ENCODE data around the gene NAV3.
"Not testable (repeated sequence)": the region's sequence is repeated elsewhere in the genome, so short reads cannot be mapped to it uniquely, and the experiment has no call there.

NAV3 gene

DNA sequence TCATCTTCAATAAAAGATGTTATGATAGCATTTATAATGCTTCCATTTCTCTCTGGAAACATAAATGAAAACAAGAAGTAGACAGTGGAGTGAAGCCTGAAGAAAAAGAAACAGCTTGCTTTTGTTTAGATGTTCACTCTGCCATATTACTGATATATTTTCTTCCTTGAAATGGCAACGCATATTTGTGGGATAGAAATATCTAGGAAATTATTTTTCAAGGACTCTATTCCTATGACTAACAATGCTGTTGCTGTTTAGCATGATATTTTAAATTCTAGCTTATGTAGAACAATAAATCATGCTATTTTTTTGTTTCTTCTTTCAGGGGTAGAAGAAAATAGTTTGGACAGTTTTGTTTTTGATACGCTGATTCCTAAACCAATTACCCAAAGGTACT is 359.0 kb downstream of the NAV3 start:
- peak; percentile 34 for DNase-seq (ENCODE audit: low read depth)

DNA sequence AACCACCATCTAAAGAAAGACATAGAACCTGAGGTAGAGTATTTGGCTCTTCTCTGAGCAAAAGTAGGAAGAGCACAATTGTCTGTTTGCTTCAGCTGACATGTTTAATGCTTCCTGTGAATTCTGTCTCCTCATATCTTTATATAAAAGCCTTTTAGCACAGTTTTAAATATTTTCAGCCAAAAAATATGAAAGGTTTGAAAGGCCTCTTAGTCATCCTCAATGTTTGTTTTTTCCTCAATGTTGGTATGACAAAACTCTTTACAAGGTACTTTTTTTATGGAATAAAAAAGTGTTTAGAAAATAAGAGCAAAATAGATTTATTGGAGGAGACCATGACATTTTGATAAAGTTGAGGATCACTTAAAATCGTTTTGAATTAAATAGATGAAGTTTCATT is 360.9 kb downstream of the NAV3 start:
- DNase-seq (ENCODE audit: low read depth), result peak; percentile 27

DNA sequence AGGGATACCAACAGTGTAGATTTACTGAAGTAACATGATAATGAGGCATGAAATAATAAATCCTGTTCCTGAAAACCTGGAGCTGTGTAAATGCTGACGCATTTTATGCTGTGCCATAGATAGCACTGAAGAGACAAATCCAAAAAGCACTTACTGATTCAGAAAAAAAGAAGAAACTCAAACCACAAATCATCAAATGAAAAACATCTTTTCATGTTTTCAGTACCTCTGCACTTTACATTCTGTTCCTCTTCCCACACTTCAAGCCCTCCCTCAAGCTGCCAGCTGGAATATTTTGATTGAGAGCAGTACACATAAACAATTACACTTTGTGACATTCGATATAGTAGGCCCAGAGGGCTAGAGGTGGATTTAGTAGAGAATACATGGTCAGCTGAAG is 362.3 kb downstream of the NAV3 start:
- DNase-seq (ENCODE audit: low read depth), result peak; percentile 39

DNA sequence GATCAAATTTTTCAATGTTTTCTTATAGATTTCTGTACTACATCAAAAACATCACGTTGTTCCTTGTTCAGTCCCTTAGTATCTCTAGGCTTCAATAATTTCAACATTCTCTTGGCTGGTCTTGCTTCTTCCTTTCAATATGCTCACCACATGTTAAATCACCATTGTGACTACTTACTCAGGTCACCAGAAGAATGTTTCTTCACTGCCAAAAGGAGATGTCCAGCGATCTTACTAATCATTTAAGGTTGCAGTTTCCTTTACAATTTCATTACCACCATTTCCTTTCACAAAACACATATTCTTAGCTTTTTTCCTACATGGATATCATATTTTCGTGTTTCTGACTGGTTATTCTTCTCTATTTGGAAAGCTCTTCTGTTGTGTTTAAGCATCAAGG is 363.8 kb downstream of the NAV3 start:
- DNase-seq (ENCODE audit: low read depth), result peak; percentile 91

DNA sequence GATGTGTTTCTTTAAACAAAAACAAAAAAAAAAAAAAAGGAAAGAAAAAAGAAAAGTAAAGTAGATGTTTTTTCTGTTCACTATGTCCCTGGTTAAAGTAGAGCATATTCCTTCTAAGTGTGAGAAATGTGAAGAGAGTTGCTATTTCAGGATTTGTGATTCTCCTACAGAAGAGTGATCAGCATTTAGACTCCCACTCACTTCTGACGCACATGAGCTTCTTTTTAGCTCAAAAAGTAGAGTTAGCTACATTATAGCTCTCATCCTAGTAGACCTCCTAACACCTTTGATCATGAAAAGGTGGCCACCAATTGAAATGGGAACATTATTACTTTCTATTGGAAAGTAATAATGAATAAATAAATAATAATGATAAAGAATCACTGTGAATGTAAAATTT is 368.2 kb downstream of the NAV3 start:
- no peak for DNase-seq (ENCODE audit: low read depth)

DNA sequence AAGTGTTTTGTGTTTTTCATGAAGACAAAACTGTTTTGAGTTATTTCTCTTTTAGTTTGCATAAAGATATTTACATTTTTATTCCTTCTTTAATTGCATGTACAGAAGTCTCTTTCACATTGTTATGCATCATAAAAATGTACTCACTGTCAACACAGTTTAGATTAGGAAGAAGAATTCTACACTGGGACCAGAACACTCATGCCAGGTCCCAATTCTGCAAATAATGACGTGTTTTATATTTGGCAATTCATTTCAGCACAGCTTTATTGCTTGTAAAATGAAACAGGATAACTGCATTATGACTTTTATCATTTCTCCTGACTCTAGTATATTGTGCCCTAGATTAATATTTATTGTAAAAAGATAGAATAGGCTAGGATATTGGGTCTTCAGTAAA is 369.2 kb downstream of the NAV3 start:
- no peak for DNase-seq (ENCODE audit: low read depth)

DNA sequence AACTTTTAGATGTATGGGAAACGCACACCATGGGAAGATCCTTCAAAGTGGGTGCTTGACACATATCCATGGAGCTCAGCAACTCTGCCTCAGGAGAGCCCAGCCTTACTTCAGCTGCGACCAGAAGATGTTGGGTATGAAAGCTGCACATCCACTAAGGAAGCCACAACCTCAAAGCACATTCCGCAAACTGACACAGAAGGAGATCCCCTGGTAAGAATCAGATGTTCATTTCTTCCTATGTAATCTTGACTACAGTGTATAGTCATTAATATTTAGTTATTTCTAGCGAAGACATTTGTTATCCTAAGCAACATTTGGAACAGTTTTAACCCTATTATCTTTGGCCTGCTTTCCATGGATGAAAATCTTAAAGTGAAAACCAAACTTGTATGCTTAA is 374.2 kb downstream of the NAV3 start:
- DNase-seq (ENCODE audit: low read depth), result no peak

DNA sequence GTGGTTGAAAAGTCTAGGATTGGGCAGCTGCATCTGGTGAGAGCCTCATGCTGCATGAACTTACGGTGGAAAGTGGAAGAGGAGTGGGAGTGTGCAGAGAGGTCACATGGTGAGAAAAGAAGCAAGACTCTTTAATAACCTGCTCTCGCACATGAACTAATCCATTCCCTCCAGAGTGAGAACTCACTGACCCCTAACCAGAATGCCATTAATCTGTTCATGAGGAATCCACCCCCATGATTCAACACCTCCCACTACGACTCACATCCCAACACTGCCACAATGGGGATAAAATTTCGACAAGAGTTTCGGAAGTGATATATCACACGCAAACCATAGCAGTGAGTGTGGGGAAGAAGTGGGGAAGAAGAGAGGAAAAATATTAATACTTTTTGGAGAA is 377.4 kb downstream of the NAV3 start:
- DNase-seq (ENCODE audit: low read depth), result peak; percentile 28

DNA sequence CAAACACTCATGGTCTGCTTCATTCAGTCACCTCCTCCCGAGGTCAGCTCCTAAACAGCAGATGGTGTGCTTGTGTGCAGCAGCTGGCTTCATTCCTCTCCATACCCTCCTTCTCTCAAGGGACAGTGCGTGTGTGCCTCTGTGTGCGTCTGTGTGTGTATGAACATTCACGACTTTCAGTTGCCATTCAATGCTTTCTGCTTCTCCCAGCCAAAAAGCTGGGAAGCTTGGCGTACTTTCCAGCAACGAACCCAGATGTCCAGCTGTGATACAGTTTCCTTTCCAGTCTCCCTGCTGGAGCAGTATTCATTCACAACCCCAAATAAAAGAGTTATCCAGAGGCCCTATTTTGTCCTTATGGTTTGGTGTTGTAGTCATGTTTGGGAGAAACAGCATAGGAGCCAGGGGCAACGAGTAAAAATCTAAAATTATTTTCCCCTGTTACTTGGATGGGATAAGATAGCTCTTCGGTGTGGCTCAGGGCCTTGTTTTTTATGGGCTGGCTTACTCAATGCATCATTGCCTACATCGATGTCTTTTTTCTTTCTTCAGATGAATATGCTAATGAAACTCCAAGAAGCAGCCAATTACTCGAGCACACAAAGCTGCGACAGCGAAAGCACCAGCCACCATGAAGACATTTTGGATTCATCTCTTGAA is 379.3 kb downstream of the NAV3 start:
- no peak for DNase-seq (ENCODE audit: low read depth)

DNA sequence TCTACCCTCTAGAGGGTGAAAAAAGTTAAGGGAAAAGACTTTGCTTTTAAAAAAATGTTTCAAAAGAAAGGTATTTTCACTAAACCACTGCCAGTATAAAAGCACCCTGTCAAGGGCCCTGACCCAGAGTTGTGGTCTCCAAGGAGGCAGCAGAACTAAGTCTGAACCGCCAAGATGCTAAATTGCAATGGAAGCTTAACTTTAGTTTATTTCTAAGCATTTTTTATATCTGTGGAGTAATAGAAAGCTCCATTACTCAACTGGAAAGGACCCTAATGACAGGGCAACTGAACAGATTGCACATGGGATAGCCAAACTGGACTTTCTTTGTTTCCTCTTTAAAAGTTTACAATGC is 379.8 kb downstream of the NAV3 start:
- no peak for DNase-seq (ENCODE audit: low read depth)

DNA sequence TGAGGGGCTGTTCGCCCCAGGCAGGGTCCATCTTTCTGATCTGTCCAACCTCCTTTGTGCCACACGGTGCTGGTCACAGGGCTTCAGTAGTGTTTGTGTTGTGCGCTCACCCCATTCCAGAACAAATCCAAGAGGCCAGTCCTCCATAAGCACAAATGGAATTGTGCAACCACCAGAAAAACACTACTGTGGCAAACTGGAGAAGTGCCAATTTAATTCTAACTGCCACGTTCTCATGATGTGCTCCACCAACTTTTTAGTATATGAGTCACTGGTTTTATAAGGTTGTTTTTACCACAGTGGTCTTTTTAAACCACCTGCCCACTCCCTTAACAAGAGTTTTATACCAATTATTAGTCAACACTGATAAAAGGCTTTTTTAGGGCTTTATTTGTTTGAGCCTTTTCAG is 380.2 kb downstream of the NAV3 start:
- peak; percentile 90 for DNase-seq (ENCODE audit: low read depth)

DNA sequence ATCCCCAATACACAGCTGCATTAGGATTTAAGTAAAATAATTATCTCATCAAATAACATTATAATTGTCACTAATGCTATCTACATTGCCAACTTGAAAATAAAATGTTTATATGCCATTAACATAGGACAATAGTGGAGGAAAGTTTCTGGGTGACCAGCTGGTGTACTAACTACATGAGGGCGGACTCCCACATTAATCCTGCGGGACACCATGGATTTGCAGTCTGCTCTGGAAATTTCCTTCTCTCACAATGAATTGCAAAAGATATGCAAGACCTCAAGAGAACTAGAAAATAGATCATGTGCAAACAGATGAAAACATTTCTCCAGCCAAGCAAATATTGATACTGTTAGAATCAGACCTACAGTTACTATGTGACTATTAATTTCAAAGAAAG is 390.1 kb downstream of the NAV3 start:
- DNase-seq (ENCODE audit: low read depth), result no peak

DNA sequence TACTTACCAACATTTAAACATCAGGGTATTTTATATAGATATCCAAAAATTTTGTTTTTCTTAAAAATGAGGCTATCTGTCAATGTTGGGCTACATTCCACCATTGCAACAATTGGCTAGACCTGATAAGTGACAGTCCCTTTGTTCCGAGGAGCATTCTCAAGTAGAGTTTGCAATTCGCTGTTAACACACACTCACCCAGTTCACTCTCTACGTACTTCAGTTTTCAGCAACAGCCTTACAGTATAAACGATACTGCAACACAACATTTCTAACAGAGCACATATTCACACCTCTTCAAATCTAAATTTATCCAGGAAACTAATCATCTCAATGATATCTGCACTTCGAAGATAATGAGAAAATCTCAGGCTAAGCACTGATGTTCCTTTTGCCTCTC is 393.5 kb downstream of the NAV3 start:
- DNase-seq (ENCODE audit: low read depth), result no peak

DNA sequence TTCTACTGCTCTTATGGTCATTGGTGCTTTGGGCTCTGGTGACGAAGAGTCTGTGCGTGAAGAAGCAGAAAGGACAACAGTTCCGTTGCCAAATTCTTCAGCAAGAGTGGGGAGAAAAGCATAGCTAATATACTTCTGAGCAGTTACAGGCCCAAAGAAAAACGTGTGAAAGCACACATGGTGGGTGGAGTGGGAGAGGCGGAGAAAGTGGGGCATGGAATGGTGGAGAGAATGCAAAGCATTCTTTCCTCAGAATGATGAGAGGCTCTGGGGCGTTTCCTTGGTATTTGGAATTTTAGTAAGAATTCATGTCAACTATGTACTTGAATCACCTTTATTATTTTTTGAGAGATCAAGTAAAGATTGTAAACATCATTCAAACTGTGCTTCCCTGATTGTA is 396.1 kb downstream of the NAV3 start:
- peak; percentile 9 for DNase-seq (ENCODE audit: low read depth)

DNA sequence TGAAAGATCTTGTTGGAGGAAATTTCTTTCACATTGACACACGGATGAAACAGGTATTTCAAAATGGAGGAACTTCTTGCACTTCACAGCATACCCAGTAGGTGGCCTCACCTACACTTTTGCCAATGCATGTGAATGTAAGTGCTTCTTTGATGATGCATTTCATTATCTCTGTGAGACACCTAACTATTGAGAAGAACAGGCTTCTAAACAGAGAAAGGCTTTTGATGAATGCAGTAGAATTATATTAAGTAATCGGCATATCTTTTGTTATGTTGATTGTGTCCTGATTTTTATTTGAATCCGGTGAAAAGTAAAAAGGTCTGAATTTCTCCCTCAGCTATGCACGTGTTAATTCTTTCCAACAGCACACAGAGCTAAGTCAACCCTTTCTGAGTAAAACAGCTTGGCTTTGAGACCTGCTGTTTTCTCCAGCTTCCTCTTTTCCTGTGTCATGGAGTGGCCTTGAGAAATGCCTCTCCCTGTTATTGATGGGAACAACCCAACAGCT is 399.0 kb downstream of the NAV3 start:
- DNase-seq (ENCODE audit: low read depth), result peak; percentile 52

DNA sequence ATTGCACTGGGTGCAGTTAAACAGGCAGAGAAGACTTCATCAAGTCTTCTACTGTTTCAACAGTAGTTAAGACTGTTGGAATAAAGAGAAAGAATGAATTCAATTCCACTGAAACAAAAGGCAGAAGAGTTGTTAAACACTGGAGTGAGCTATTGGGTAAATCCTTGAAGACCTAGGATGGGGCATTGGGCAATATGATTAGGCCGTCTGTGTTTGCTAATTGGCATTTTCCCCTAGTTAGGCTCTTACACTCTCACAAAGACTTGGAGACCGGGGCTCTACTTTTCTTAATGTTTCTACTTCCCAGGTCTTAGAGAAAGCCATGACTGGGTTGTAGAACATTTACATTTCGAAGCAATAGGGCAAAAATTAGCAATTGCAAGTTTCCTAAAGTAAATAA is 402.1 kb downstream of the NAV3 start:
- DNase-seq (ENCODE audit: low read depth), result no peak

DNA sequence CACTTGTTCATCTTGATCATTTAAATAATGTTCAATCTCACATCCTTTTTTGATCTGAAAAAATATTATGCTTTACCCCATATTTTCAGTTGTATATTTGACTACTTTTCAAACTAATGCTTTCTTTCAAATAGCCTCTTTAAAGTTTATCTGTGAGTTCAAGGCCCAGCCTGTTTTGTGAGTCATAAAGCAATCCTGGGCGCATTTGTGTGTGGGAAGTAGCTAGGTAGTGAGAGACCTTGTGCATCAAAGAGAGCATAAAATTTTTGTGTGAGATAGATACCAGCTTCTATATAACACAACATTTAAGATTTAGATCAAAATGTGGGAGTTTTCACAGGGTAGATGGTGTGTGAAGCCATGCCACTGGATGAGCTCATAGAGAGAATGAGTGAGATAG is 405.6 kb downstream of the NAV3 start:
- DNase-seq (ENCODE audit: low read depth), result no peak

DNA sequence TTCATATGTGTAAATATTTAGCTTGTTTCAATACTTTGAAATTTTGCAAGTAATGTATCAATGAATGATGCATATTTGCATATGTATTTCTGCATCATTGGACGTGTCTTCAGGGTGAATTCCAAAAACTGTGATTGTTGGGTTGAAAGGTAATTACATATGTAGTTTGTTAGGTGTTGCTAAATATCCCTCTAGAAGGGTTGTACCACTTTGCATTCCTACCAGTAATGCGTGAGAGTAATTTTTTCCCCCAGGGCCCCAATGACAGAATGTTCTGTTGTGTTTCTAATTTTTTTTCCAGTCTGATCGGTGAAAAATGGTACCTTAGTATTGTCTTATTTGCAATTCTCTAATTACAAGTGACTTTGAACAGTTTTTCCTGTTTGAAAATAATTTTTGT is 408.9 kb downstream of the NAV3 start:
- DNase-seq (ENCODE audit: low read depth), result peak; percentile 18

DNA sequence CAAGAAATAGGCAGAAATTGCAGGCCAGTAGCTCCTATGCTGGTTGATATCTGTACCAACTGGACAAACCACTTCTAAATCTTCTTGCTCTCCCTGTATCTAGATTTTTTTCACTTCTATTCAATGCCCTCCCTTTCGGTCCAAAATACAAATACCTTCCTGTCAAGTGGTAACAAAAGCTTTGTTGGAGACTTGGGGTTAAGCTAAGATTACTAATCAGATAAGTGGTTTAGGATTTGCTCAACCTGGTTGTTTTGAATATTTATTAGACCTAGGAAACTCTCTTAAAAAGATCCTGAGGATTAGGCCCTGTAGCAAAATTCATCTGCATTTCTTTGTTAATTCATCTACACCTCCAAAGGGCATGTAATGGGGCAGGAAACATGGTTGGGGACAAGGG is 410.1 kb downstream of the NAV3 start:
- DNase-seq (ENCODE audit: low read depth), result no peak

DNA sequence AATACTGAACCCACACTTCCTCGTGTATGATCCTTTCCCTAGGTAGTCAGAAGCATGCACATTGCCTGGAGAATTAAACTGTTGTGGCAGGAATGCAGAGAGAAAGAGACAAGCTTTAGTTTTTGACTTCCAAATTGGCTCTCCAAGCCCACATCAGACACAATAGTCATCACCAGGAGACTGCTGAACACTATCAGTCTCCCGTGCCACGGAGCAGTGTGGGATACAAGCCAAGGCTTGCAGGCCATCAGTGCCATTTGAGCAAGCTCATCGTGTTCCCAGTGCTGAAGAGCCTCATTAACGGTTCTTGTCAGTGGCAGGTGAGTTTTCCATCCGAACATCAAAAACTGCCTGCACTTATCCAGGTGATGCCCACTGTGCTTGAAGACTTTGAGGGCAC is 410.8 kb downstream of the NAV3 start:
- DNase-seq (ENCODE audit: low read depth), result no peak

DNA sequence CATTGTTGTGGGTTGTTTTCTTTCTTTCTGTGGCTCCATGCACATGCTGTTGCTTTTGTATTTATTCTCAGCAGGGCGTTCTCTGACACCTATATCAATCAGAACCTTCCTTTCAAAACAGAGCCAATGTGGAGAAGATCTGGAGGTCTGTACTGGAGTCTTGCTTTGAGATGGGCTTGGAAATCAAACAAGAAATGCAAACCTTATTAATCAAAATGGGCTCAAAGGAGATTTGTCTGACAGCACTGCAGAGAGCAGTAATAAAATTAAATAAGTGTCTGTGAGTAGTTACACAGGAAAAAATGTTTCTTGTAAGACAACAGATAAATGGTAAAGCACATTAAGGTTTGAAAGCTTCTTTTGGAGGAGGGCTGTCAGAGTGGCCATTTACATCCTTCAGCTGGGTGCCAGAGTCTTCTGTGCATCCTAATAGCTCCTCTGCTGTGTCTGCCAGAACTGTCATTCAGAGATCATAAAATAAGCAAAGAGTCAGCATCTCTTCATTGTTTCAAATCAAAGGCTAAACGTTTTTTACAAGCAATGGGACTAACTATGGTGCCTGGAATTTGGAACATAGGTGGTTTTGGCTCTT is 414.3 kb downstream of the NAV3 start:
- DNase-seq (ENCODE audit: low read depth), result no peak

DNA sequence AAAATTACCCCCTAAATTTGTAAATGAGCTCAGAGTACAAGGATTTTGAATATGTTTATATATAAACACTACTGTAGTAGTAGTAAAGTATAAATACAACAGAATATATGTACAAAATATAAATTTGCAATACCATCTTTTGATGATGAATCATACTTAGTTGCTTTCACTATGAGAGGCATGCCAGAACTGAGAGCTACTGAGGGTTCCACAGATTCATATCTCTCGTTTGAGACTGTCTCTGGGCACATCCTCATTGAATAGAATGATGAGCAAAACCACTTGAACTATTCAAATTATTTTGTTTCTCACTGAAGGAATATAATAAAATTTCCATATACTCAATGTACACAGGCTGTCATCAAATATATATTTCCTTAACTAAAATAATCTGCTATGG is 417.6 kb downstream of the NAV3 start:
- DNase-seq (ENCODE audit: low read depth), result peak; percentile 6

DNA sequence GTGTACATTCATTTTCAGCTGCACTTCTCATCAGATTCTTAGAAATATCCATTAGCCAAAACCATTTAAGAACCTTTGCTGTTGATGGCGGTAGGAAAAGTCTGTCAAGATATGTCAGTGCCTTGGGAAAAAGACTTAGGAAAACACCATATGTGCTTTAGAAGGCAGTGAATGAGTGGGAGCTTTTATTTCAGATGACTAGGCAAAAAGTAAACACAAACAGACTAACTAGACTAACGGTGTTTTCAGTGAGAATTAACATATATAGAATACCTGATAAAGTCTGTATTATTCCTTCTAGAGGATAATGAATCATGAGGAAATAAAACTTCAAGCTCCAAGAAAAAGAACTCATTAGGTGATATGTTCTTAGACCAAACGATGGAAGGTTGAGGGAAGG is 418.9 kb downstream of the NAV3 start:
- no peak for DNase-seq (ENCODE audit: low read depth)

DNA sequence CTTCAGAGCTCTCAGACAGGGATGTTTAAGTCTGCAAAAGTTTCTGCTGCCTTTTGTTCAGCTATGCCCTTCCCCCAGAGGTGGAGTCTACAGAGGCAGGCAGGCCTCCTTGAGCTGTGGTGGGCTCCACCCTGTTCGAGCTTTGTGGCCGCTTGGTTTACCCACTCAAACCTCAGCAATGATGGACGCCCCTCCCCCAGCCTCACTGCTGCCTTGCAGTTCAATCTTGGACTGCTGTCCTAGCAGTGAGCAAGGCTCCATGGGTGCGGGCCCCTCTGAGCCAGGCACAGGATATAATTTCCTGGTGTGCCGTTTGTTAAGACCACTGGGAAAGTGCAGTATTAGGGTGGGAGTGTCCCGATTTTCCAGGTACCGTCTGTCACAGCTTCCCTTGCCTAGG is 427.0 kb downstream of the NAV3 start:
- not testable (repeated sequence) for DNase-seq (ENCODE audit: low read depth)
